Cortex of kidney (tissue), 1 donor: Measurements from ENCODE around the gene SP6.

Experiments used
- DNase-seq: peaks from one replicate; lab custom pipeline; 2025; lab: John Stamatoyannopoulos, UW

Gene SP6

DNA sequence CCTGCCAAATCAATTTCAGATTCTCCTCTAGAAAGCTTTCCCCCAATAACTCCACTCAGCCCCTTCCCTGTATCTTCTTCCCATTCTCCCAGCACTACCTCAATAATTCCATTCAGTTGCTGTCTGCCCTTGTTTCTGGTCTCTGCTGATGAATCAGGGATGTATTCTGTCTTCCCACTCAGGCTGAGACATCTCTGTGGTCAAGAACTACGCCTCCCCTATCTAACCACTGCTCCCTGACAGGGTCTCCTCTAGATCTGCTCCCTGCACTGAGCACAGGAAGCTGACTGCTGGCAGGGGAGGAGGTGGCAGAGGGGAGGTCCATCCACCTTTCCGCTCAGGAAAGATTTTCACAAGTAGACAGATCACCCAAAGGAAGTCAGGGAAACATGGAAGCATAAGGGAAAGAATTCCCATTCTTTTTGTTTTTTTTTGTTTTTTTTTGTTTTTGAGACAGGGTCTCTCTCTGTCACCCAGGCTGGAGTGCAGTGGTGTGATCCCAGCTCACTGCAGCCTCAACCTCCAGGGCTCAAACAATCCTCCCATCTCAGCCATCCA lies 28.1 kb upstream of the SP6 start:
- no peak for DNase-seq

DNA sequence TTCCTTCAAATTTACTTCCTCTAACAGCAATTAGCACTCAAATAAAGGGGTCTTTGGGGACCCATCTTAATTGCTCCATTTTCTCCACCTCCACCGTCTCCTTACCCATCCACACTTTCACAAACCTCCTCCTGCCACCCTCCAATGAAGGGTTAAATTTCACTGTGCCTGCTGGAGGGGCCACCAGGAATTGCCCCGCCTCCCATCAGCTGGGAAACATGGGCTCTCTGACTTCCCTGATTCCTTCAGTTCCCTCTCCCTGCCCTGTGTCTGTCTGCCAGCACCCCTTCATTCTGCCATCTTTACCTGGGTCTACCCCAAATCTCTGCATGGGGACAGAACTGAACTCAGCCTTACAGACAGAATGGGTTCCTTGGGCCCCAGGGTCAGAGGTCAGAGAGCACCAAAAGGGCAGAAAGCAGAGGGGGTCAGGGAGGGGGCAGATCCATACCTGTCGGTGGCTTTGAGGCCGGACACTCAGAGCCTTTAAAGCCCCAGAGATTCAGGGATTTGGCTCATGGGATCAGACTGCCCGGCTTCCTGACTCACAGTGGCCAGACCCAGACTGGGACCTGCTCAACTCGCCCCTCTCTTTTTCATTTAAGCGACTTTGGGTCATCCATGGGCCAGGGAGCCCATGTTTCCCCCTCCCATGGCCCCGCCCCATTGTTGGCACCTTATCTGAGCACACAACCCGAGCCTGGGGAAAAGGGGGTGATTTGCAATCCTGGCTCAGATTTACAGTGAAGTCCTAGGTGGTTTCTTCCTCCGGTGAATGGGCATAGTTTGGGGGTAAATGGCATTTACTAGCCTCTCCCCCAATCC lies 27.5 kb upstream of the SP6 start:
- DNase-seq, result no peak

DNA sequence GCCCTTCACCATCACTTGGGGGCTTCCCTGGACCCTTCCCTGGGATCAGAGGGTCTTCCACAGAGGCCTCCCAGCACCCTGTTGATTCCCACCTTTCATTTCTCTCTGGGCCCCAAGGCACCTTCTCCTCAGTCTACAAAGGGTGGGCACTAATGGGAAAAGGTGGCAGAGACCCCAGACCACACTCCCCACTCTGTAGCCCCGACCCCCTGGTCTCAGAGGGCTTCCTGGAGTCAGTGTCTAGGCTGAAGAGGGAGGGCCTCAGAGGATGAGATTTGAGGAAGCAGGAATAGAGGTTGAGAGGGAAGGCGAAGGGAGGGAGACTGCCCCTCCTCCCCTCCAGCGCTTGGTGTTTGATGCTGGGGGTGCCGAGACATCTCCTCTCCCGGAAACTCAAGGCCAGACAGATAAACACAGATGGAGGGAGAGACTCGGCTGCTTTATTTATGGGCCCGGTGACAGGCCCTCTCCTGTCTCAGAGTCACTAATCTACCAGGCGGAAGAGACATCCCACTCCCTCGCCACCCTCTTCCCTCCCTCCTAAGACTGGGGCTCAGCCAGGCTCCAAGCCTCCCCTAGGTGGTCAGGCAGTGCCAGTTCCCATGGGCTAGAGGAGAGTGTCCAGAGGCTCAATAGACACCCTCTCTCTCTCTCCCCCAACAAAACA lies 26.5 kb upstream of the SP6 start:
- DNase-seq, result no peak

DNA sequence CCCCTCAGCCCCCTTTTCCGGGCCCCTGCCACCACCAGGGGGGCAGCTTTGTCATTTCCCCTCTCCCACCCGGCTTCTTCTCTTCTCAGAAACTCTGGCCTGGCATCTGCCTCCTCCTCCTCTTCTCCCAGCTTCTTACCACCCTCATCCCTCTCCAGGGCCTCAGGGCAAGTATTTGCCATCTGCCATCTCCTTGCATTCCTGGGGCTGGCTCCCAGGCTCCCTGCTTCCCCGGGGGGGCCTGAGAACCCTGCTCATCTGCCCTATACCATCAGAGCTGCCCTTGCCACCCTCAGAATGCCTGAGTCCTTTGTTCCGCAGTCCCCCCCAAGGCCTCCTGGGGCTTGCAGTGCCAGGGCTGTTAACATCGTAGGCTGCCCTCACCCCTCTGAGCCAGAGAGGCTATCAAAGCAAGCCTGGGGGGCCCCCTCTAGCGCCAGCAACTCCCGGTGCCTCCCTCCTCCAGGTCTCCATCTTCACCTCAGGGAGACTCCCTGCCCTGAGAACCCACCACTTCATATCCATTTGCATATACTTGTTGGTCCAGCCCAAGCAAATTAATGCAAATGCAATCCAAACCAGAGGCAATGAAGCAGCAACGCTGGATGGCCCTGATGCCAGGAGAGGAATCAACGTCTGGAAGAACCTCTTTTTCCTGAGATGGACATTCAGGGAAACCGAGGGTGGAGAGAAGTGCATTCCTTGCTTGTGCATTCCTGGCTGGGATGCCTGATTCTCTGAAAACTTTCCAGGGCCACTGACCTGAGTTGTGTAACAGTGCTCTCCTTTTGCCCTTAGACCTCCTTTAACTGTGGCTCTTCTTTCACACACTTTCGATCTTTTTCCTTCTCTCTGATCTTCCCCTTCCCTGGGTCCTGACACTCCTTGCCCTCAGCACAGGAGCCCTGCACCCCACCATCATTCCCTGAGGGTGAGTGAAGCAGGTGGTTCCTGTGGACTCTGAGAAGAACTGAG lies 24.3 kb upstream of the SP6 start:
- no peak for DNase-seq

DNA sequence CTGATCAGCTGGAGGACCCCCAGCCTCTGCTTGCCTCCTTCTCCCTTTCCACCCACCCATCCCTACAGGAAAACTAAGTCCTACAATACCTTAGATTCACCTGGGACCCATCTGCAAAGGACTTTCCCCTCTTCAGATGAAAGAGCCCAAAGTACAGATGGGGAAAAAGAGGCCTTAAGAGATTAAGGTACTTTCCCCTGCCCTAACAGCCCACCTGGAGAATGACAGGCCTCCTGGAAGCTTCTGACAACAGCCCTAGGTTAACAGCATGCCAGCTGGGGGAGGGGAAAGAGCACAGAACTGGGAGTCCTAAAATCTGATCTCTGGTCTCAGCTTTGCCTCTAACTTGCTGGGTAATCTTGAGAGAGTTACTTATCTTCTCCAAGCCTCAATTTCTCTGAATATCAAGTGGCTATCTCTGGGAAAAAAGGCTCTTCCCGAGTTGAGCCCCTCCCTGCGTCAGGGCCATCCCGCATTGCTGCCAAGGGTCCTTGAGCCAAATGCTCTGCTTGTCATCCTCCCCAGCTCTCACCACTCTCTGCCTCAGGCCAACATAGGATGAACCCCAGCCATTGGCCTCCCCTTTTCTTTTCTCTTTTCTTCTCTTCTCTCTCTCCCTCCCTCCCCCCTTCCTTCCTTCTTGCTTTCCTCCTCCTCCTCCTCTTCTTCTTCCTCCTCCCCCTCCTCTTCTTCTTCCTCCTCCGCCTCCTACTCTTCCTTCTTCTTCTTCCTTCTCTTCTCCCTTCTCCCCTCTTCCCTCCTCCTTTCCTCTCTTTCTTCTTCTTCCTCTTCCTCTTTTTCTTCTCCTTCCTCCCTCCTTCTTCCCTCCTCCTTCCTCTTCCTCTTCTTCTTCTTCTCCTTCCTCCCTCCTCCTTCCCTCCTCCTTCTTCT lies 22.5 kb upstream of the SP6 start:
- DNase-seq, result no peak

DNA sequence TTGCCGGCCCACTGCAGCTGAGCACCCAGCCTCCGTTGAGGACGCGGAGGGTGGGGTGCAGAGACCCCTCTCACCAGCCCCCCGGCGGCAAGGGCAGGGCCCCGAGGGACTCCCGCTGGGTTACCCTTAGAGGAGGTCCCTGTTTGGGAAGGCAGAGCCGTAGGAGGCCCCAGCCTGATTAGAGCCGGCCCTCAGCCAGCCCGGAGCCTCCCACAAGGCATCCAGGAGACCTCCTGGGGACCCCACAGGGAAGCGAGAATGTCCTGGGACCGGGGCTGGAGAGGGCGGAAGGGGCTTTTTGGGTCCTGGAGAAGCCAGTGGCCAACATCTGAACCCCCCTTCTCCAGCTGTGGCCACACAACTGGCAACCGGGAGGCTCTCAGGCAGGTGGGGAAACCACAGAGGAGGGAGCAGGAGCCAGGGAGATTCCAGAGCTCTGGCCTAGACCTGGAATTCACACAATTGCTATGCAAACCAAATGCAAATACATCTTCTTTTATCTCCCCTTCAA lies 21.7 kb upstream of the SP6 start:
- DNase-seq, result no peak

DNA sequence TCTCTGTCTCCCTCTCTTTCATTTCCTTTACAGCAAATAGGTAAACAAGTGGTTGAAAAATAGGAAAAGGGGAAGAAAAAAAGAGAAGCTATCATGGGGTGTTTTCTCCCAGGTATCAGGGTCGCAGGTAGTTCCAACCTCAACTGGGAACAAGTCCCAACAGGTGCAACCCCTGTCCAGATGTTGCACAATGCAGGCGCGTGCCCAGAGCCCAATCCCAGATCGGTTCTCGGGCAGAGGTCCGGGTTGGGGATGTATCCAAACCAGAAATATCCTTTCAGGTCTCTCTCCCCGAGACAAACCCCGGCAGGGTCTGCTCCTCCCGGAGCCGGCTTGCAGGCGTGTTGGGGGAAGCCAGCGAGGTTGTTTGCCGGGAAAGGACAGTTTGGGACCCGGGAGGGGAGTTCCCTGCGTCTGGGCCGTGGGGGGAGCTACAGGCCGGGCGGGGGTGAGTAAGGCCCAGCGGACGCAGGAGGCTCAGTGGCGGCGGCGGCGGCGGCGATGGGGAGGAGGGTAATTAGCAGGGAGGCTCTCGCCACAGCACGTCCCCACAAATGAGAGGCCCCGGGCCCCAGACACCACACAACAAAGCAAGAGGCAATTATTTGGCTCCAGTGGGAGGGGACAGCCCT lies 21.2 kb upstream of the SP6 start:
- no peak for DNase-seq

DNA sequence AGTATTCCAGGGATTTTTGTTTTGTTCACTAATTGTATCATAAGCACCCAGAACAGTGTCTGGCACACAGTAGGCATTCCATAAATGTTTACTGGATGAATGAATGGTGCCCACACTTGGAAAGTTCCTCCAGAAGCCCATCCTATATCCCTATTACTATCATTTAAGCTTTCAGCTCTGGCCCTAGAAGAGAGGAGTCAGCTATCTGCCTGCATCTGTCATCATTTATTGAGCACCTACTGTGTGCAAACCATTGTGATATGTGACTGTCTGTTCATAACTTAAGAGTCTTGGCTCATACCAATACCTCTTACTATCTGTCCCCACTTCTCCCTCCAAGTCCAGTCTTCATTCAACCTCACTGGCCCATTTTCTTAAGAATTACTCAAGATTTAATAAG lies 20.1 kb upstream of the SP6 start:
- DNase-seq, result no peak

DNA sequence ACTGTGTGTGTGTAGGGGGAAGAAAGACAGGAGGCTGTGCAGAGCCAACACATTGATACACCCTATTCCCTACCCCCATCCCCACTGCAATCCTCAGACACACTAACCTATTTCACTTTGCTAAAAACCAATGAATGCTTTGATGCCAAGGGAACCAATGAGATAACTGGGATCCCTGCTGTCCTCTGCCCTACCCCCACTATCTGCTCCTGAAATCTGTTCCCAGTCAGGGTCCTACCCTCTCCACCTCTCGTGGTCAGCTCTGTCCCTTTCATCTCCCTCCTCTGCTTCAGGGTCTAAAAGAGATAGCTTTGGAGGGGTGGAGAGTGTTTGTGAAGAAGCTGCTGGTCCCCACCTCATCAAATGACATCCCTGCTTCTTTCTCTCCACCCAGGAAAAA lies 19.1 kb upstream of the SP6 start:
- no peak for DNase-seq

DNA sequence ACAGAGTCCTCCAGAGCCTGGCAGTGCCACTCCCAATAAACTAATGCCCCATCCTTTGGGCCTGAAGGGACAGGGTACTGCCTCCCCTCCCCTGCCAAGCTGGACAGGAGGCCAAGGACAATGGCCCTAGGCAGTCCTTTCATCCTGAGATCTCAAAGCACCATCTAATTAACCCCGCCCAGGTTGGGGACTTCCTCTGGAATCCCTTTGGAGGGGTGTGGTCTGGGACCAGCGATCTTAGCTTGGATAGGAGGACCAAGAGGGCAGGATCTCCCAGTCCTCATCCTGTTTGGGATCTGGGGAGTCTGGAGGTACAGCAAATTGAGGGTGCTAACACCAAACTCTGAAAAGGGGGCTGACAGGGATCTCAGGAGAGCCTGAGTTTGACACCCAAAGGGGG lies 18.2 kb upstream of the SP6 start:
- DNase-seq, result no peak

DNA sequence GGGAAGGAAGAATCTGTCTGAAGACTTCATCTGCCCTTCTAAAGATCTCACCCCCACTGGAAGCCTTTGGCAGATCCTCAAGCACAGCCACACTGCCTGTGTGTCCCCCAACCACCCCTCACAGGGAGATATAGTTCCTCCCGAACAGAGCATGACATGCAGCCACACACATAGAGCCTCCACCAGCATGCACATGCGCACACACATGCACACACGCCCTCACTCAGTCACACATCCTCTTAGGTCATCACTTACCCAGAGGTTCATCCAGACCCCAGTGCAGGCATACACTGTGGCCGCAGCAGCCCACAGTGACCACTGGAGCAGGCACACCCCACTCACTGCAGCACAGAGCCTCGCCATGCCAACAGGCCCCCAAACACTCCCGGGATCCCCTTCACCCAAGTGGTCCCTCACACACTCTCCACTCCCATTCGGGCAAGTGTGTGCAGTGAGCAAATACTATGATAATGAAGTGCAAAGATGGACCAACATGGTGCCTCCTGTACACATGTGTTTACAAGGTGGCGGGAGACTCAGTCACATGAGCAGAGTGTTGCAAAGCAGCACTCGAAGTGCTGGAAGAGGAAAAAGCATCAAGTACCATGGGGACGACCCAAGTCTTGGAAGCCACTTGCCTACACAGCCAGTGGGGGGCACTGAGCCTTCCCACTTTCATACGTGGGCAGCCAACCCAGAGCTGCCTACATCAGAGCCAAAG lies 17.0 kb upstream of the SP6 start:
- DNase-seq, result no peak

DNA sequence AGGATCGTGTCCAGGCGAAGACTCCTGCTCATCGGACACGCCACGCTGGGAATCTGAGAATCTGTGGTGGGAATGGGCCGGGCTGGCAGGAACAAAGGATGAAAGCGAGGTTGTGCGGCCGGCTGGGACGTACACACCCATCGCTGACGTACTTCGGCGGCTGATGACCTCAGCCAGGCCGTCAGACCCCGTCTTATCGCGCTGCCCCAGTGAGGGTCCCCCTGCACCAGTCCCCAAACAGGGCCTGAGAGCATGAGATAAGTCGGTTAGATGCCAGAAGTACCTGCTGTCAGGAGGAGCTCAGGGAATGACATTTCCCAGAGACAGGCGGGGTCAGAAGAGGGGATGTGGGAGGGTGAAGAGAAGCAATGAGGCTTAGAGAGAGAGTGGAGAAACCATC lies 16.0 kb upstream of the SP6 start:
- DNase-seq, result no peak

DNA sequence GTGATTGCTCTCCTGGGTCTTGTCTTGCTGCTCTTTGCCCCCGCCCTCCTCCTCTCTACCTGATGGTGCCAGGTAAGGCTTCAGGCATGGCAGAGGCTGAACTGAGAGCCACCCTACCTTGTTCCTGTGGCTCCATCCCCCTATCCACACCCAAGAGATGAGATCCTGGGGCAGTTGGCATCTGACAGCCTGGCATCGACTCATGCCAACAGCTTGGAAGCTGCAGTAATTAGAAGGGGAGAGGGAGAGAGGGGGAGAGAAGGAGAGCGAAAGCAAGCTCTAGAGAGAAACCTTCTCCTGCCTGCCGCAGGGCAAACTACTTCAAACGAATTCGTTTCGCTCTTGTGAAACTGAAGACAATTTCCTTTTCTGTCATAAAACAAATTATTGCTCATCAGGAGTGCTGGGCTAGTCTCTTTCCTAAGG lies 13.8 kb upstream of the SP6 start:
- no peak for DNase-seq

DNA sequence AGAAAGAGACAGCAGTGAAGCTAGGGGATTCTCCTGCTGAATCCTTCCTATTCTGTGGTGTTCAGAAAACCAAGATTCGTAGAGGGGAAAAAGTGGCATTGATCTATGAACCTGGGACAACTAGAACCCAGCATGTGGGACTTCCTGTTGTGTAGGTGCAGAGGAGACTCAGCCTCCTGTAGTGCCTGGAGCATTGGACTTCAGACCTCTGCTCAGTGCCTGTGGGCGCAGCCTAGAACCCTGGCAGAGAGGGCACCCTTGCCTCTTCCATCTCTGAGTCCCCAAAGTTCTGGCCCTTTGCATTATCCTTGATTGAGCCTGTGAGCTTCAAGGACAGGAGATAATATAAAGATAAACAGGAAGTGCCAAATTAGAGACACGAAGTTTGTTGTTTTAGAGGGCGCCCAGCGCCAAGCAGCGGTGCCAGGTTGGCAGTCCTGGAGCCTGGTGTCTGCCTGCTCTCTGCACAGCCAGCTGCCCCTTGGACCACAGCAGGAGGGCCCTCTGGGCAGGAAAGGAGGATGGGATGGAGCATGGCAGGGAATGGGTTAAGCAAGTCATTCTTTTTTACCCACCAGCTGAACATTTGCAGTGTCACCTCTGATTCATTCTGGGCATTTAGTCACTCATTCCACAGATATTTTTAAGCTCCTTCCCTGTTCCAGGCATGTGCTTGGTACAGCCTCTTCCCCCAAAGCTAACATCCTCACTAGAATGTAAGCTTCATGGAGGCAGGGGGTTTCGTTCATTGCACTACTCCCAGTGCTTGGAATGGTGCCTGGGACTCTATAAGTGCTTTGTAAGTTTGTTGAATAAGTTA lies 11.9 kb upstream of the SP6 start:
- no peak for DNase-seq

DNA sequence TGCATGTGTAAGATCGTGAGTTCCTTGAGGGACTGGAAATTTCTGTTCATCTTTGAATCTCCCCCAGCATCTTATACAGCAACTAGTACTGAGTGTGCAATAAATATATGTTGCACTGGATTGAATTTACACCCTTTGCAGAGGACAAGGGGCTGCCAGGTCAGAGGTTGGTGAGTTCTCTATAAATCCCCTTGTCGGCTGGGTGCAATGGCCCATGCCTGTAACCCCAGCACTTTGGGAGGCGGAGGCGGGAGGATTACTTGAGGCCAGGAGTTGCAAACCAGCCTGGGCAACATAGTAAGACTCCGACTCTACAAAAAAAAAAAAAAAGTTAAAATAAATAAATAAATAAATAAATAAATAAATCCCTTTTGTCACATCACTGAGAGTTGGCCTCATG lies 9.4 kb upstream of the SP6 start:
- DNase-seq, result no peak

DNA sequence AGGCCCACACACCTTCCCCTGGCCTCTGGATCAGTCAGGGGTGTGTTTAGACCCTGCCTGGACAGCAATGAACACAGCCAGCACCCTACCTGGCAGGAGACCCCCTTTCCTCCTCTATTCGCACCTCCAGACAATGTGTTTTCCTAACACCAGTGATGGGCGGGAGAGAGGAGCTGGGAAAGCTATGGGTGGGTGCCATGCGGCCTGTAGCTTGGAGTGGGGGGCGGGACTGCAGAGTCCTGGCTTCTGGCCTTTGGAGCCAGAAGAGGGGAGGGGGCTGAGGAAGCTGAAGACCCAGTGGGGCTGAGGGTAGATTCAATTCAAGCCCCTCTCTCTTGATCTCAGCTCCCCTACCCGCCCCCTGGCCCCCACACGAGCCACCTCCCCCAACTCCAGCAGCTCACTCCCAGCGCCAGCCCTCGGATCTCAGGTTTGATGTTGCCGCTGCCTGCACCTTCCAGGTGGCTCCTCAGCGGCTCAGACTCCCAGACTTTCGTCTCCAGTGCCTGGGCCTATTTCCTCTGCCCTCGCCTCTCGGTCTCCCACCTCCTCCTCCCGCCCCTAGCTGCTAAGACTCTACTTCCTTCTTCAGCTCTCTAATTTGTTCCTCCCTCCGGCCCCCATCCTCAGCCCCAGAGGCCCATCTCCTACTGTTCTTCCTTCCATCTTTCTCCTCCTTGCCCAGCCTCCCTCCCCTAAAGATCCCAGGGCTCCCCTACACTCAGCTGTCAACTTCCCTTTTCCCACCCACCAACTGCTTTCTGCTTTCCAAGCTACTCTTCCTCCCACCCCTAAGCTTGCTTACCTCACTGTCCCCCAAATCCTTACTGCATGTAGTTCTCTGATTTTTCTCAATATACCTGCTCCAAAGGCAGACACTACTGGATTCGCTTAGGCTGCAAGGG lies 6.8 kb upstream of the SP6 start:
- no peak for DNase-seq

DNA sequence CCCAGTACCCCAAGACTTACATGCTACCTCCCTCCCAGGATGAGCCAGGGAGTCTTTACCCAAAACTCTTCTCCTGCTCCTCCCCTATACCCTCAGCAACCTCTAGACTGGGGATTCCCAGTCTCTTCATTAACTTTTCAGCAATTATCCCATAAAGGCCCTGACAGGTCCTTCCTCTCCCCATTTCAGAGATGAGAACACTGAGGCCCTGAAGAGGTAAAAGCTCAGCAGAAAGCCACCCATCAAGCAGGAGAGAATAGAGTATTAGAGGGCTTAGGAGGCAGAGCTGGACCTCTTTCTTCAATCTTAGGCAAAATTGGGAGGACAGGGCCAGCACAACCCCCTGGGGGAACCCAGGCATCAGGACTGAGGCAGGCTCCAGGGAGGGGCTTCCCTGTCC lies 5.9 kb upstream of the SP6 start:
- no peak for DNase-seq

DNA sequence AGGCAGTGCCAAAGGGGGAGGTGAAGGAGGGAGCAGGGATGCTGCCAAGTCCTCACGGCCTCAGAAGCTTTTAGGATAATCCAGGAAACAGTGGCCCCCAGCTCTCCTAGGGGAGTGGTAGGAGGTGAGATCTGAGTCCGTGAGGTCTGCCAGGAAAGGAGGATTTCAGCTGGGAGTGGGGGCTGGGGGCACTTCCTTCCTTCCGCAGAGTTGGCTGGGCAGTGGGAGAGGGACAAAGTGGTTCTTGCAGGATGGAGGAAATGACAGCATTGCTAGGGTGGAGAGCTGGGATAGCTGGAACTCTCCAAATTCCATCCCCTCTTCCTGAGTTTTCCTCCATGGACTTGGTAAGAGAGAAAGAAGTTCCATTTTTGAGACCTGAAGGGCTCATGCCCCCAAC lies 4.8 kb upstream of the SP6 start:
- no peak for DNase-seq
